NCI-H1694 treated with DMSO at 0.1 percent for 48 hours (cell line): Measurements from ENCODE around the gene KCNK13.
"Not testable (repeated sequence)": the region's sequence is repeated elsewhere in the genome, so short reads cannot be mapped to it uniquely, and the experiment has no call there.

Experiments used
- DNase-seq: peaks from one replicate; lab custom pipeline; 2025; lab: John Stamatoyannopoulos, UW

Gene KCNK13

GRCh38 chr14:90060965-90061684 is 669 bp upstream of the KCNK13 start:
- DNase-seq, result peak; percentile 7

DNA sequence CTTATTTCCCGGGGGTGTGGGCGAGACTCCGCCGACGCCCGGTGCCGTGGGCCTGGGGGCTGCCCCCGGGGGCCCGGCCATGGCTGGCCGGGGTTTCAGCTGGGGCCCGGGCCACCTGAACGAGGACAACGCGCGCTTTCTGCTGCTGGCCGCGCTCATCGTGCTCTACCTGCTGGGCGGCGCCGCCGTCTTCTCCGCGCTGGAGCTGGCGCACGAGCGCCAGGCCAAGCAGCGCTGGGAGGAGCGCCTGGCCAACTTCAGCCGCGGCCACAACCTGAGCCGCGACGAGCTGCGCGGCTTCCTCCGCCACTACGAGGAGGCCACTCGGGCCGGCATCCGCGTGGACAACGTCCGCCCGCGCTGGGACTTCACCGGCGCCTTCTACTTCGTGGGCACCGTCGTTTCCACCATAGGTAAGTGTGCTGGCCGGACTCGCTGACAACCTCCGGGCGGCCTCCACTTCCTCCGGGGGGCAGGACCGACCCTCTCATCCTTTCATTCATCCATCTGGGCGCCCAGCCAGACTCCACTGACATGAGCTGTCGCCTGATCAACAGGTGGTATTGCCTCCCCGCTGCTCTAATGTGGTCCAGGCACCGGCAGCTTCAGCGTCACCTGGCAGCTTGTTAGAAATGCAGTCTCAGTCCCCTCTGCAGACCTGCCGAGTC is 467 bp downstream of the KCNK13 start:
- peak; percentile 40 for DNase-seq

GRCh38 chr14:90062822-90063539 is 1.2 kb downstream of the KCNK13 start:
- no peak for DNase-seq

GRCh38 chr14:90072350-90072749 is 10.6 kb downstream of the KCNK13 start:
- DNase-seq, result no peak

GRCh38 chr14:90079576-90079975 is 17.8 kb downstream of the KCNK13 start:
- no peak for DNase-seq

DNA sequence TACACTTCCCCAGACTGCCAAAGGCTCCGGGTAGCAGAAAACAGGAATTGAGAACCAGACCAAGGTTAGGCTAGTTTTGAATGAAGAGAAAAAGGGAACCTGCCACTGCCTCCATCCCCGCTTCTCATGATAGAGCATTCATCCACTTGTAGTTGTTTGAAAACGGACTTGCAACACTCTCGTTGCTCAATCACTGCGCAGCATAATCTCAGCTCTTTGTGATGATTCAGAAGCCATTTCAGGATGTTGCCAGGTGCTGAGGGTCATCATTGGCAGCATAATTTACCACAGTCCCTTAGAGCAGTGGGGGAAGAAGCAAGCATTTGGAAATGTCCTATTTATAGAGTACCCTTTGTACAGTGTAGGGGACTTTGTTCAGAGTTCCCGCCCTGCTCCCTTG is 25.6 kb downstream of the KCNK13 start:
- DNase-seq, result no peak

- DNase-seq, result no peak
Measured at GRCh38 chr14:90088176-90088575, 26.4 kb downstream of the KCNK13 start.

- DNase-seq, result not testable (repeated sequence)
Measured at GRCh38 chr14:90089486-90089885, 27.7 kb downstream of the KCNK13 start.

DNA sequence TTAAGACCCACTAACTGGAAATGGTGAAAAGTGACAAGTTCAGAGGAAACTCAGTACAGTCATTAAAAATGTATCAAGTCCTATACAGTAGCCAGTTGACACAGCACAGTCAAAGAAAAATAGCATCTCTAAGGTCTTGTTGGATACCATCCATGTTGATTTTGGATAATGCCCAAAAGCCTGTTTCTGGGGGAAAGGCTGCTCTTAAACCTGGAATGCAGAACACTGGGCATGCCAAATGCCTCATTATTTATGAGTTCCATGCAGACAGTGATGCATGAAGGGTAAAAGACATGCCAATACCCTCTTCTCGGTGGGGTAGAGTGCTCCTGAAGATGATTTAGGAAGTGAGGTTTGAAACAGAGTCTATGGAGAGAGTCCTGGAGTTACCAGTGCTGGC is 29.6 kb downstream of the KCNK13 start:
- DNase-seq, result peak; percentile 92

- no peak for DNase-seq
Measured at GRCh38 chr14:90093942-90094595, 32.3 kb downstream of the KCNK13 start.

DNA sequence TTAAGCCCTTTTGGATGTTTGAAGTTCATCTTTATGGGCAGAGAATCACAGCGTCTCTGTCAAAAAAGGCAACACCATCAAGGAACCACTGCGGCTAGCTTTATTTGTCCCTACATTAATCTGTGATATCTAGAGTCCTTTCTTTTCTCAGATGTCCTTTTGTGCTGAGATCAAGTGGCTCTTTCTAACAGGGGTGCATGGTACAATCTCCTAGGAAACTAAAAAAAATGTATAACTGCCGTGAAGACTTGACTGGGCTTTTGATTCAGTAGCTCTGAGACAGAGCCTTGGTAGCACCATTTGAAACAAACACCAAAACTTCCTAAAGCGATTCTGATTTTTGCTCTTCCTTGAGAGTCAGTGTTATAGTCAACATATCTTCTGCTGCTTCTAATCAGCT is 33.3 kb downstream of the KCNK13 start:
- DNase-seq, result no peak

DNA sequence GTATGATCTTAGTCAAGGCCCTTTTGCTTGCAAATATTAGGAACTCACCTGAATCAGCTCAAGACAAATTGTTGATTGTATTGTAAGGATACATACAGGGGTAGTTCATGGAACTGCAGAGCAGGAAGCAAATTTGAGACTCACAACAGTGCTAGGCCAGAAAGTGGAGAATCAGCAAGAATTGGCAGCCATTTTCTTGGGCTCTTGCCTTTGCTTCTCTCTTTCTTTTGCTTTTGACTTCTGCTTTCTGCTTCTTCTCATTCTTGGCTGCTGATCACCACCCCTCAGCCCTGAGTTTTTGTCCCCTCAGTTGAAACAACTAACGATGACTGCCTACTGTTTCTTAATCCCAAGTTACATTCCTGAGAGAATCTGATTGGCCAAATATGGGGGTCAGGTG is 34.8 kb downstream of the KCNK13 start:
- DNase-seq, result no peak

DNA sequence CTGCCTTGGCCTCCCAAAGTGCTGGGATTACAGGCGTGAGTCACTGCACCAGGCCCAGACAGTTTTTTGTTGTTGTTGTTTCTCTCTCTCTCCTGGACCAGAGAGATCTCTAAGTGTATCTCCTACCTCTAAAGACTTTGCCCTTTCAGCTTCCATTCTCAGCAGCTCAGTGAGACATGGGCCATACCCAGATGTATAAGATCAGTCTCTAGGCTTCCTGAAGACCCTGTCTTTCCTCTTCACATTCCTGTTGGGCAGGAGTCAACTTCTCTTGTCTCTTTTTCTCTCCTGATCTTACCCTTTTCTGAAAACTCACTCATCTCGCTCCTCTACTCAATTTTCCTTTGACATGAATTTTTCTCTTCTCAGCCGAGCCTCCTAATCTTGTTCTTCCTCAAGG is 42.0 kb downstream of the KCNK13 start:
- no peak for DNase-seq

GRCh38 chr14:90105756-90106155 is 44.0 kb downstream of the KCNK13 start:
- no peak for DNase-seq

GRCh38 chr14:90107789-90108188 is 46.0 kb downstream of the KCNK13 start:
- no peak for DNase-seq

DNA sequence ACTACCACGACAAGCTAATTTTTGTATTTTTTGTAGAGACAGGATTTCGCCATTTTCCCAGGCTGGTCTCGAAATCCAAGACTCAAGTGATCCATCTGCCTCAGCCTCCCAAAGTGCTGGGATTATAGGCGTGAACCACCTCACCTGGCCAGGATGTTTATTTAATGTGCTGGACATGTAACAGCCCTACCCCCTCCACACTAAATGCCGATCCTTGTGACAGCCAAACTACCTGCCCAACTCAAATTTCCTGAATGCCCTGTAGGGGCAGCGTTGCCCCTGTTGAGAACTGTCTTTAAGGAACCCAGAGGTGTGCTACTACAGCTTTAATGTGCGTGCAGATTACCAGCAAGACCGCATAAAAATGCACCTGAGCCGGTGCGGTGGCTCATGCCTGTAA is 48.1 kb downstream of the KCNK13 start:
- DNase-seq, result no peak

DNA sequence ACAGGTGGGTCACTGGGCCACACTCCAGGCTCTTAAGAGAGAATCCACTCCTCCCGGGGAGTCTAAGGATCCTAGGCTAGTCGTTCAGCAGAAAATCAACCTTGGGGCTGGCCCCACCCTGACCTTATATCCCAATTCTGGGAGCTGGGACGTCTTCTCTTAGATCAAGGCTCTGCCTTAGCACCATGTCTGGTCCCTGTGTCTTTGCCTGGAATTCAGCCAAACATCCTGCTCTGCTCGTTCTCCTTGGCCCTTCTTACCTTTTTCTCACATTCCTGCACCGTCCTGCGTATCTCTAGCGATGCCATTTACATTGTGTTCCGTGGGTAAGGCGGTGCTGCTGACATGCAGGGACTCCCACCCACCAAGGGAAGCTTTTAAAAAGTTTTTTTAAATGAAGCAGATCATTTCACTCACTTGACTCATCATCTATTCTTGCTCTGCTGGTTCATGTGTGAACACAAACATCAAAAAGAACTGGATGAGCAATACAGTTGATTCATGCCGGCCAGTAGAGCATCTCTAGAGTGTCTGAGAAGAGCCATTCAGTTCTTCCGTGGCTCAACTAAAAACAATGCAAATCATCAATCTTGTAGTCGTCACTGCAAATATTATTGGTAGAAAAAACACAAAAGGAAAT is 50.2 kb downstream of the KCNK13 start:
- no peak for DNase-seq

DNA sequence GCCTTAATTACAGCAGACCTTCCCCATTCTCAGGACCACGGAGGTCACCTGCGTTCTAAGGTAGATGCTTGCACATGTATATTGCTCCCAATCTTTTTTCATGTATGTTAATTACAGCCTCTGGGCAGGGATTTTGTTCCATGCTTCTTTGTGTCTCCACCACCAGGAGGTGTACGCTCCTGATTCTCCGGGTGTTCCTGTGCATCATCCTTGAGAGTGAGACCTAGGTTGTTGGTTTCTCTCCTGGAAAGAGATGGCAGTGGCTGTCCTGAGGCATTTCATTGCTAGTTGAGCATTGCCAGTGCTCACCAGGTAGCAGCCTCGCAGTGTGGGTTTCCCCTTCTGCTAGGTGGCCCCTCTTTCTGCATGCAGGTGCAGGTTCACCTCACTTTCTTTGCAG is 52.8 kb downstream of the KCNK13 start:
- no peak for DNase-seq

DNA sequence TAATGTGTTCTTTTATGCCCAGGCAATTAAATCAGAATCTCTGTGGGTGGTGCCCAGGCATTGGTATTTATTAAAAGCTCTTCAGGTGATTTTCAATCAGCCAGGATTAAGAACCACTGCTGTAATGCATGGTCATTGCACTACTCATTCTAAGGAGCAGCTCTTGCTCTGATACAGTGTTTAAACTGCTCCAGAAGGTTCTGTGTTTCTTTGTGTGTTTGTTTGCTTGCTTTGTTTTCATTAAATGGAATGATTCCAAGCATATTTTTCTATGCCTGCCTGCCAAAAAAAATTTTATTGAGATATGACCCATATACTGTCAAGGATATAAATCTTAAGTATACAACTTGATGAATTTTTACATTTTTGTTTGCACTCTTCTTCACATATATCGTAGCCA is 54.0 kb downstream of the KCNK13 start:
- DNase-seq, result no peak

GRCh38 chr14:90116444-90116843 is 54.6 kb downstream of the KCNK13 start:
- no peak for DNase-seq

- DNase-seq, result no peak
Measured at GRCh38 chr14:90118027-90118426, 56.2 kb downstream of the KCNK13 start.

GRCh38 chr14:90126260-90126659 is 64.5 kb downstream of the KCNK13 start:
- no peak for DNase-seq
